Activated CD8-positive, alpha-beta memory T cell treated with anti-CD3 and anti-CD28 coated beads, Interleukin-2, amount 10 ng/mL, durations not matched to agents 7 days and 5 days (primary cell): Measurements from ENCODE around the gene SMR3A. TPM values are rescaled to one million over a fixed set of nuclear protein-coding genes. Genes with fewer than 3 reads are reported as not detected.

Experiments used
- ATAC-seq: fragments of 150-1000 bp; cut with Tn5 transposase; one replicate; pipeline ENCODE4 v1.10.0; 2021; ENCODE audit warnings: moderate library complexity
- CTCF ChIA-PET: fragments of 350-600 bp; sonication (Branson Sonifier 250); formaldehyde crosslinking; loops from one replicate; lab custom pipeline; 2021; ENCODE audit warnings: antibody characterized with exemption; lab: Charles Lee
- DNase-seq: peaks from one replicate; pipeline ENCODE4 v3.0.0-alpha.2; 2020
- H3K27ac Mint-ChIP-seq: one replicate; pipeline ENCODE4 v1.8.0; 2021; ENCODE audit warnings: mild to moderate bottlenecking, mixed read lengths
- H3K27me3 Mint-ChIP-seq: one replicate; pipeline ENCODE4 v1.8.0; 2021; ENCODE audit warnings: mixed read lengths
- H3K36me3 Mint-ChIP-seq: one replicate; pipeline ENCODE4 v1.8.0; 2021; ENCODE audit warnings: mild to moderate bottlenecking, mixed read lengths
- H3K4me1 Mint-ChIP-seq: one replicate; pipeline ENCODE4 v1.8.0; 2021; ENCODE audit warnings: mixed read lengths
- H3K4me3 Mint-ChIP-seq: one replicate; pipeline ENCODE4 v1.8.0; 2021; ENCODE audit warnings: mild to moderate bottlenecking, moderate library complexity, mixed read lengths
- H3K9me3 Mint-ChIP-seq: one replicate; pipeline ENCODE4 v1.8.0; 2022; ENCODE audit warnings: low read depth, mixed read lengths
- total RNA-seq, 2 experiments: library from RNA; stranded (reverse); gene quantifications; one replicate each; pipeline ENCODE4 v1.2.3, GENCODE V29; 2021

The SMR3A gene
- total RNA-seq, 2 experiments from 2014 or later, result not detected

DNA sequence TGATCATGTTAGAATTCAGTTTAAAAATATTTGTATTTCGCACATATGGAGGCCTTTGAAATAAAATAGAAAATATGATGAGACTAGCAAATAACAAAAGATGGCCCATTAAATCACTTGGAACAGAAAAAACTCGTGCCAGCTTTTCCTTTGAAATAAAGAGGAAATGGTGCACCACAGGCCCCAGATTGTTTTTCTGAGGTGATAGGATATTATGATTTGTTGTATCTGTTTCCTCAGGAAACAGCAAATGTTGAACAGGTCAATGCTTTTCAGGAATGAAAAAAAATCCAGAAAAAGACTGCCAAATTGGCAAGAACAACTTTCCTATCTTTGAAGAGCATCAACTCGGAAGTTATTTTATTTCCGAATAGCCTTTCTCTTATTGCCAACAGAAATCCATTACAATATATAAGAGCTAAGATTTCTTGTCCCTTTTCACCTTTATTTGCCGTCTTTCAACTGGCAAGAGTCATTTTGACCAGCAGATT is 22.2 kb downstream of the SMR3A start, which contains the start of gene SMR3B:
Gene SMR3B, plus strand, starts transcription at position 441 of the 491 bp plus-strand sequence. CDS start 1,380 bp downstream, outside the sequence.
- Mint-ChIP-seq H3K27ac (no peak within 1 kb of the TSS), H3K4me1 (no peaks in the 10 kb centered on the region), H3K27me3 (no peaks in the 10 kb centered on the region), H3K4me3 (no peak within 1 kb of the TSS), H3K36me3 (no peaks in the 10 kb centered on the region), H3K9me3 (peaks cover 2% of the 10 kb centered on the region)
- ATAC-seq, result no peak
- CTCF ChIA-PET, result no interaction called here
- no peak for DNase-seq

DNA sequence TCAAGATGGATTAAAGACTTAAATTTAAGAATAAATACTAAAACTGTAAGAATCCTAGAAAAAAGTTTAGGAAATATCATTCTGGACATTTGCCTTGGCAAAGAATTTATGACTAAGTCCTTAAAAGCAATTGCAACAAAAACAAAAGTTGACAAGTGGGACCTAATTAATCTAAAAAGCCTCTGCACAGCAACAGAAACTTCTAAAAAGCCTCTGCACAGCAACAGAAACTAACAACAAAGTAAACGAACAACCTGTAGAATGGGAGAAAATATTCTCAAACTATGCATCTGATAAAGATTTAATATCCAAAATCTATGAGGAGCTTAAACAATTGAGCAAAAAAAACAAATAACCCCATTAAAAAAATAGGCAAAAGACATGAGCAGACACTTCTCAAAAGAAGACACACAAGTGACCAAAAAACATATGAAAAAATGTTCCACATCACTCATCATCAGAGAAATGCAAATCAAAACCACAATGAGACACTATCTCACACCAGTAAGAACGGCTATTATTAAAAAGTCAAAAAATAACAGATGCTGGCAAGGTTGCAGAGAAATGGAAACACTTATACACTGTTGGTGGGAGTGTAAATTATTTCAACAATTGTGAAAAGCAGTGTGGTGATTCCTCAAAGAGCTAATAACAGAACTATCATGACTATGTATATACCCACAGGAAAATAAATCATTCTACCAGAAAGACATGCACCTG is 31.7 kb downstream of the SMR3A start:
- ATAC-seq, result no peak
- Mint-ChIP-seq H3K4me3 (no peak overlapping the region), H3K27me3 (no peaks in the 10 kb centered on the region), H3K9me3 (no peaks in the 10 kb centered on the region), H3K27ac (no peak overlapping the region), H3K4me1 (no peaks in the 10 kb centered on the region), H3K36me3 (no peaks in the 10 kb centered on the region)
- CTCF ChIA-PET, result no interaction called here
- no peak for DNase-seq

DNA sequence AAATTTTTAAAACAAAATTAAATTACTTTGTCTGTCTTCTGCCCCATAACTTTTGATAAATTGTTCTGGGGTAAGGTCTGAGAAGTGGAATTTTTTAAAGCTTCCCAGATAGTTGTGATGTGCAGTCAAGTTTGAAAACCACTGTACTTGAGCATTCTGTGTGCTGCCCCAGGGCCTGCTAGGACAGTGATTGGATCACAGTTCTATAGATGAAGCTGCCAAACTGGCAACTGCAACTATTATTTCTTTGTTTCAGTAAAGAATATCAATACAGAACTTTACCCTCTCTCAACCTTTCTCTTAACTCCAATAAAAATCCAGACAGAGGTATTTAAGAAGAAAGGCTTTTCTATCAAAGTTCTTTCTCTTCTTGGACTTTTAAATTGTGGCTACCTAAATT is 37.0 kb downstream of the SMR3A start, which contains the start of gene OPRPN:
Gene OPRPN, plus strand, starts transcription at position 361 of the 400 bp plus-strand sequence. CDS start 1,346 bp downstream, outside the sequence.
- Mint-ChIP-seq H3K9me3 (no peaks in the 10 kb centered on the region), H3K4me3 (no peak within 1 kb of the TSS), H3K27me3 (no peaks in the 10 kb centered on the region), H3K4me1 (no peaks in the 10 kb centered on the region), H3K36me3 (no peaks in the 10 kb centered on the region), H3K27ac (no peak within 1 kb of the TSS)
- no peak for DNase-seq
- ATAC-seq, result no peak
- CTCF ChIA-PET, result no interaction called here

DNA sequence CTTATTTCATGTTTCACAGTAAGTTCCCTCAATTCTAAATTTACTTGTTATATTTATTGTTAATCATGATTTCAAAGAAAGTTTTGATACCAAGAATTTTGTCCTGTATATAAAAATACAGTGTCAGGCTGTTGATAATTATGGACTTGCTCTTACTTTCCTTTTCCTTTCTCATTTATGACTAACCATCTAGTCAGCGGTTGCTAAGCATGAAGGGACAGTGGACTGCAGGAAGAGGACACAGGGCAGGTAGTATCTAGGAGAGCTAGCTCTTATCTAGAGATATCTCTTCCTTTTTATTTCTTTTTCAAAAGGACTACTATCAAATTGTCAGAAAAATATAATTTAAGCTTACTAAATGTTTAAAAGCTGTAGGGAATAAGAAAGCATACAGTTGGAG is 38.8 kb downstream of the SMR3A start:
- ATAC-seq (no peak), DNase-seq (no peak)
- no peak overlapping the region for H3K4me3 Mint-ChIP-seq
- H3K27ac Mint-ChIP-seq, result no peak overlapping the region
- CTCF ChIA-PET, result no interaction called here
- H3K9me3 Mint-ChIP-seq, result no peaks in the 10 kb centered on the region
- H3K4me1 Mint-ChIP-seq, result no peaks in the 10 kb centered on the region
- H3K36me3 Mint-ChIP-seq, result no peaks in the 10 kb centered on the region
- H3K27me3 Mint-ChIP-seq, result no peaks in the 10 kb centered on the region

DNA sequence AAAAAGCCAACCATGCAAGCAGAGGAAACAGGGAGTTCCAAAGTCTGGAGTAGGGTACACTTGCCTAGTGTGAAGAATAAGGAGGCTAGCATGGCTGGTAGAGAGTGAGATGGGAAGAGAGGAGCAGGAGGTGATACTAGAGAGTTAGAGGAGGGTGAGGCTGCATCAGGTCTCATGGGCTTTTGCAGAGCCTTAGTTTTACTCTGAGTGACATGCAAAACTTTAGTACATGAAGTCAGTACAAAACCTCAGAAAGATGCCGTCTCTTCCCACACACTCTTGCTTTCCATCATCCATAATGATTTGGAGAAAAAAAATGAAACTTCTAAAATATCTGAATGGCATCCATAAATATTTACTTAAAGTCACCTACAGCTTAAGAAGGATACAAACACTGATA is 42.2 kb downstream of the SMR3A start:
- Mint-ChIP-seq H3K27me3 (no peaks in the 10 kb centered on the region), H3K9me3 (no peaks in the 10 kb centered on the region)

DNA sequence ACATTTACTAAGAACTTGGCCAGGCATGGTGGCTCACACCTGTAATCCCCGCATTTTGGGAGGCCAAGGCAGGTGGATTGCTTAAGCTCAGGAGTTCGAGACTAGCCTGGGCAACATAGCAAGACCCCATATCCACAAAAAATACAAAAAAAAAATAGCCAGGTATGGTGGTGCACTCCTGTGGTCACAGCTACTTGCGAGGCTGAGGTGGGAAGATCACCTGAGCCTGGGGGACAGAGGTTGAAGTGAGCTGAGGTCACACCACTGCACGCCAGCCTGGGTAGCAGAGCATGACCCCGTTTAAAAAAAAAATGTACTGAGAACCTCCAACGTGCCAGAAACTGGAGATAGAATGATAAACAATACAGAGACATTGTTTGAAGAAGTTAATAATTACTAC is 45.2 kb downstream of the SMR3A start:
- Mint-ChIP-seq H3K9me3 (no peaks in the 10 kb centered on the region), H3K36me3 (no peaks in the 10 kb centered on the region), H3K27me3 (no peaks in the 10 kb centered on the region), H3K27ac (no peak overlapping the region), H3K4me1 (no peaks in the 10 kb centered on the region), H3K4me3 (no peak overlapping the region)
- DNase-seq, result no peak
- CTCF ChIA-PET, result no interaction called here
- no peak for ATAC-seq

More for the DNA sequence above, 42.2 kb downstream of the SMR3A start:
- H3K4me1 Mint-ChIP-seq, result no peaks in the 10 kb centered on the region
- H3K36me3 Mint-ChIP-seq, result no peaks in the 10 kb centered on the region
- CTCF ChIA-PET, result no interaction called here
- DNase-seq (no peak), ATAC-seq (no peak)
- no peak overlapping the region for H3K4me3 Mint-ChIP-seq
- H3K27ac Mint-ChIP-seq, result no peak overlapping the region

Other genes with a start within 250 kb of the SMR3A start
- not detected for gene PRR27, start 206.5 kb upstream of the SMR3A start, total RNA-seq
- gene ODAM, start 165.0 kb upstream of the SMR3A start, total RNA-seq, result not detected
- not detected for gene FDCSP, start 134.6 kb upstream of the SMR3A start, total RNA-seq
- gene CSN3, start 118.2 kb upstream of the SMR3A start, total RNA-seq, result not detected
- gene CABS1, start 25.8 kb upstream of the SMR3A start, total RNA-seq, result not detected
- gene SMR3B, start 22.4 kb downstream of the SMR3A start, total RNA-seq, result not detected
- not detected for gene OPRPN, start 37.2 kb downstream of the SMR3A start, total RNA-seq
- not detected for gene MUC7, start 111.4 kb downstream of the SMR3A start, total RNA-seq
- gene AMTN, start 157.8 kb downstream of the SMR3A start, total RNA-seq, result not detected
- not detected for gene AMBN, start 231.5 kb downstream of the SMR3A start, total RNA-seq